GM21367 (cell line): ENCODE measurements around the gene GLDN.

Experiments
- ATAC-seq: cut with Tn5 transposase; IDR thresholded peaks from one replicate; pipeline ENCODE4 v1.9.1; 2021; ENCODE audit not compliant: unreplicated experiment

GLDN gene

DNA sequence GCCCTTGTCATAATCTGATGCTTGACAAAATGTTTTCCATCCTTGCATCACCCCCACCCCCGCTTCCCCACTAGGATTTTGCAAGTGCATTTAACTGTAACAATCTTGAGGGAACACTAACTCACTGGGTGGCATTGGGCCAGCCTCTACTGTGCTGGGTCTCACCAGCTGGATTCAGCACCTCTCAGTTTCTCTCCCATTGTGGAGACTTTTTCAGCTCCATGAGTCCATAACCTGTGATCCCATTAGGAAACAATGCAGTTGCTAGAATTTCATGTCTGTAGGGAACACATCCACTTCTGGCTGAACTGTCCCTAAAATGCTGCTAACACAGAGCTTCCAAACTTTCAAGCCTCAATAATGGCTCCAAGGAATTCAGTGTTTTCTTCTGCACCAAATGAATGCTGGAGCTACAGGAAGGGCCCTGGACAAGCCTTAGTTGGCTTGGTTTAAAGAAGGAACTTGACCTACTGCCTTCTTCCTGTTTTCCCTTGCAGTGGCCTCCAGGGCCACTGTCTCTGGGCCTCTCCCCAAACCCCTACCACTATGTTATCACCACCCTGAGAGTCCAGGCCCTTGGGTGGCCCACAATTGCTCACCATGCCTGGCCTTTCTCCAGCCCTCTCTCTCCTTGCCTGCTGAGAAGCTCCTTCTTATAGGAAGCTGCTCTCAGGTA lies 18.7 kb upstream of the GLDN start:
- no peak for ATAC-seq

DNA sequence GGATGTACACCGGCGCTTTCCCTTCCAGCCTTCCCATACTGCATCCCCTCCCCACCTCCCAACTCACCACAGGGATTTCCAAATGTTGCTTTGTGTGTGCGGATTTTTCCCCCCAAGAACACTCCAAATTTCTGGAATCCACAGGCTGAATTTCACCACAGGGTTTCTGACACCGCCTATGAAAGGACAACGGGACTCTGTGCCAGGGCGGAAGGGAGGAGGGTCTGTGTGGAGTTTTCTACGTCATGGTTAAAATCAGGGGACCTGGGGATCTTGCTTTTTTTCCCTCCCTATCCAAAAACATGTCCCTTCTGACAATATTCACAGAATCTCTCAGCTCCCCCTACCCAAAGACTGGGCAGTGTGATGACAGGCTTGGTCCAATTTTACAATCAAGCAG lies 17.7 kb upstream of the GLDN start:
- ATAC-seq: no peak

GRCh38 chr15:51325167-51325566 lies 16.3 kb upstream of the GLDN start:
- no peak for ATAC-seq

- ATAC-seq: no peak
These were observed 14.4 kb upstream of the GLDN start for GRCh38 chr15:51327081-51327480.

DNA sequence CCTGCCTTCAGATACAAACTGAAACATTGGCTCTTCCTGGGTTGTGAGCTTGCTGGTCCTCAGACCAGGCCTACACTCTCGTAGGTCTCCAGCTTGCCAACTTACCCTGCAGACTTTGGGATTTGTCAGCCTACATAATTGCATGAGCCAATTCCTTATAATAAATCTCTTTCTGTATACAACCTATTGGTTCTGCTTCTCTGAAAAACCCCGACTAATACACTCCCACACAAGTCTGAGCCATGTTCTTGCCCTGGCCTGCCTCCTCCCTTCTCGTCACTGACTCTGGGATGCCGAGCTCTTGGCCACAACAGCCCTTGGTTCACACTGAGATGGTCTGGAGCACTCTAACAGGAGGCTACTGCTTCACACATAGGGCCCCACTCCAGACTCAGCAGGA lies 12.5 kb upstream of the GLDN start:
- no peak for ATAC-seq

GRCh38 chr15:51331141-51331540 lies 10.3 kb upstream of the GLDN start:
- ATAC-seq: no peak

DNA sequence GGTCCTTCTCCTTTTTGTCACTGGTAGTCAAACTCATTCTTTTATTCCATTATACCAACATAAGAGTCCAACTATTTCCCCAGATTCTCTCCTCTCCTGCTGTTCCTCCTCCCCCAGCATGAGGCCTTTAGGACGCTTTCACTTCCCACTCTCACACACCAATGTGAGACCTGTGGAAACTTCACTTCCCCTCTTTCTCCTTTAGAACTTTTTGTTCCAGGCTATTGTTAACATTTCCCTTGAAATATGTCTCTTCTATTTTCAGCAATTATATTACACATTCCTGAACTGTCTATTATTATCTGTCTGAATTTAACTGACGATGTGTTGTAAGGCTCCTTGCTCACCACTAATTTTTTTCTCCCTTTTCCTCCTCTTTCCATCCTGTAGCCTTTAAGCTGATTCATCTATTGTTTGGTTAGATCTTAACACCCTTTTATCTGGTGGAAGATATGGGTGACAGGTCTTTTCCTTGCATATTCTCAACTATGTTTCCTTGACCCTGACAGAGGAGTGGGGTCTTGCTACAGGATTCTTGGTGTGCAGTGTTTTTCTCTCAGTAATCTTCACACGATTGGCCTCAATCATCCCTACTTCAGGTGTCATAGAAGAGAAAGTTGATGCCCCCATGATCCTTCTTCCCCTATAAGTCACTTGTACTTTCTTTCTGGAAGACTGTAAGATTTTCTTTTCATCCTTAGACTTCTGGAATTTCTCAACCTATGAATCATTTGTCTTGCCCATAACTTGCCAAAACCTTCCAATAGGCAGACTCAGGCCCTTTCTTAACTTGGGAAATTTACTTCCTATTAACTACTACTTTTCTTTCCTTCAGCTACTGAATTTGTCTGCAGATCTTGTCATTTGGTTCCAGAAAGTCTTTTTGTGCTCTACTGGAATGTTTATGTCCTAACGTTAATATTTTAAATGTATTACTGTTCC lies 9.0 kb upstream of the GLDN start:
- no peak for ATAC-seq

GRCh38 chr15:51333571-51333970 lies 7.9 kb upstream of the GLDN start:
- ATAC-seq: no peak

DNA sequence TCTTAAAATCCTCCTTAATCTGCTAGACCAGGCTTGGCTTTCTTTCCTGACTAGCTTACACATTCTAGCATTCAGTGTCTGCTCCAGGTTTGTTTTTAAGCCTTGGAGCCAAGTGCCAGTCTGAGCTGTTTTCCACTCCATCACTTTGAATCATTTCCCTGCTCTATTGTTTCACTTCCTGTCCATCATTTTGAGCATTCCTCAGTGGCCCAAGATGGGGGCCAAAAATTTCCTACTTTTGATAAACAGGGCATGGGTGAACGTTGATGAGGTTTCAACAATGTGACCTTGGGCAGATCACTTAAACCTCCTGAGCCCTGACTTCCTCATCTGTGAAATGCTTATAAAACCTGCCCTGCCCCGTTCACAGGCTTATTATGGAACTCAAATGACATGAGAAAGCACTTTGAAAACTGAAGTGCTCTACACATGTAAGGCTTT lies 7.4 kb upstream of the GLDN start:
- ATAC-seq: no peak

DNA sequence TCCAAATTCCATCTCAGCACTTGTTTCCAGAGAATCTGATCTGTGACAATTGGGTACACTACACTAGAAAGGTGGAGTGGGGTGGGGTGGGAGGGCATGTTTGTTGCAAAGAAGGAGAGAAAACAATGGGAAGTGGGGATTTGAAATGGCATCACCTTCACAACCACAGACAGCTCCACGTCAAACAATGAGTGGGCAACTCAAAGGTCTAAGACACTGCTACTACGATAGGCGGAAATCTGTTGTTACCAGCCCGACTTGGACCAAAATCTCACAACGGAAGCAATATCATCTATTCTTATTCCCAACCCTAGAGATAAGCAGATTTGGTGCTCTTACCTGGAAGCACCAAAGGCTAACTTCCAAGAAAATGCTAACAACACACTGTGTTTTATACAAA lies 6.4 kb upstream of the GLDN start:
- no peak for ATAC-seq

GRCh38 chr15:51335538-51336410 lies 5.7 kb upstream of the GLDN start:
- ATAC-seq: no peak

GRCh38 chr15:51338496-51338895 lies 3.0 kb upstream of the GLDN start, which contains the start of gene CYP19A1:
TSS of gene CYP19A1 (minus strand) at chr15:51338596. CDS start at chr15:51242912, 95,684 bp downstream.
- ATAC-seq: no peak

GRCh38 chr15:51342227-51342999 lies 958 bp downstream of the GLDN start:
- ATAC-seq: no peak

GRCh38 chr15:51343466-51343865 lies 2.0 kb downstream of the GLDN start:
- no peak for ATAC-seq

DNA sequence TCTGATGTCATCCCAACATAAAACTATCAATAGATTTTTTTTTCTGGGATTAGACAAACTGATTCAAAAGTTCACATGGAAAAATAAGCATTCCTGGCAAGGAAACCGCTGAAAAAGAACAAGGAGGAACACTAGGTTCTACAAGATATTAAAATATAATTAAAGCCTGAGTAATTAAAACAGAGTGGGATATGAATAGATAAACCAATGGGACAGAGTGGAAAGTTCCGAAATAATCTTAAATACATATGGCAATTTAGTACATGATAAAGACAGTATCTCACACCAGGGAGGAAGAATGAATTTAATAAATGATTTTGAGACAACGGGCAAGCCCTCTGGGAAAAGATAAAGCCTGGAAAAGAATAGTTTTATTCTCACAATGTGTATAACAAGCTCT lies 4.7 kb downstream of the GLDN start:
- no peak for ATAC-seq

- peak; percentile 94 for ATAC-seq
These were observed 7.2 kb downstream of the GLDN start for GRCh38 chr15:51348688-51349087.

GRCh38 chr15:51349156-51349844 lies 7.8 kb downstream of the GLDN start:
- no peak for ATAC-seq

DNA sequence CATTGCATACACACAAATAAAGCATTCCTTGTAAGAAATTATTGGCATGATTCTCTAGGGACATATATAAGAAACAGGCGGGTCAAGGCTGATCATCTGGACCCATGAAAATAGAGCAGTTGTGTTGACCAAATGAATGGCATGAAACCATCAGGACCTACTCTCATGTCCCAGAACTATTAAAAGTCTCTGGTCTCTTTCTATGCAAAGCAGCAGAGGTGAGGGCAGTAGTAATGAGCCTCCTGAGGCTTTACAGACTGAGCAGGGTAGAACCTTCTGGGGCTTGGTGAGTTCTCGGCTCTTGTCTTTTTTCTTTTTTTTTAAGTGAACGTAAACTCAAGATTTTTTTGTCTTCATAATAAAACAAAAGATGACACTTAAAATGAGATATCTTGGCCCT lies 9.3 kb downstream of the GLDN start:
- no peak for ATAC-seq

GRCh38 chr15:51353976-51354375 lies 12.5 kb downstream of the GLDN start:
- ATAC-seq: no peak

GRCh38 chr15:51355096-51355495 lies 13.6 kb downstream of the GLDN start:
- no peak for ATAC-seq
